SK-N-MC (cell line): Measurements from ENCODE around the gene SLC16A9.
"Not testable (repeated sequence)": the region's sequence is repeated elsewhere in the genome, so short reads cannot be mapped to it uniquely, and the experiment has no call there.

ENCODE experiments used
- DNase-seq: peaks from one replicate; pipeline ENCODE4 v3.0.0-alpha.2; 2011; ENCODE audit warnings: low read depth, low spot score
- H3K27ac ChIP-seq: fragments of 200-600 bp; sonication (generic); 2 replicates; pipeline ENCODE4 v1.5.1; 2016; ENCODE audit warnings: mixed run types
- H3K36me3 ChIP-seq: fragments of 200-600 bp; sonication (generic); 2 replicates; pipeline ENCODE4 v1.6.1; 2017; ENCODE audit warnings: antibody characterized with exemption, low read length, mixed read lengths; ENCODE audit not compliant: insufficient read depth
- H3K4me3 ChIP-seq: fragments of 200-600 bp; sonication (generic); 2 replicates; pipeline ENCODE4 v1.5.1; 2016
- H3K9ac ChIP-seq: fragments of 200-600 bp; sonication (generic); 2 replicates; pipeline ENCODE4 v1.8.0; 2017; ENCODE audit warnings: mixed run types, mixed read lengths; ENCODE audit not compliant: insufficient read length
- H3K9me3 ChIP-seq: fragments of 200-600 bp; sonication (generic); 2 replicates; pipeline ENCODE4 v1.6.1; 2017; ENCODE audit warnings: low read depth, mild to moderate bottlenecking, antibody characterized with exemption, low read length, moderate library complexity, mixed read lengths
- EZH2 ChIP-seq: fragments of 200-600 bp; sonication (generic); IDR thresholded peaks from one replicate; pipeline ENCODE4 v1.6.1; 2017; ENCODE audit warnings: antibody characterized with exemption
- FOXP2 ChIP-seq: optimal IDR thresholded peaks from 2 replicates; pipeline ENCODE3; 2011; ENCODE audit warnings: mild to moderate bottlenecking, moderate library complexity; ENCODE audit not compliant: insufficient read depth; ENCODE audit errors: extremely low read length, control extremely low read depth
- POLR2AphosphoS5 ChIP-seq: IDR thresholded peaks from 2 replicates; pipeline ENCODE4 v1.6.1; 2012; ENCODE audit warnings: mild to moderate bottlenecking, low read depth, low read length, borderline replicate concordance

The SLC16A9 gene

DNA sequence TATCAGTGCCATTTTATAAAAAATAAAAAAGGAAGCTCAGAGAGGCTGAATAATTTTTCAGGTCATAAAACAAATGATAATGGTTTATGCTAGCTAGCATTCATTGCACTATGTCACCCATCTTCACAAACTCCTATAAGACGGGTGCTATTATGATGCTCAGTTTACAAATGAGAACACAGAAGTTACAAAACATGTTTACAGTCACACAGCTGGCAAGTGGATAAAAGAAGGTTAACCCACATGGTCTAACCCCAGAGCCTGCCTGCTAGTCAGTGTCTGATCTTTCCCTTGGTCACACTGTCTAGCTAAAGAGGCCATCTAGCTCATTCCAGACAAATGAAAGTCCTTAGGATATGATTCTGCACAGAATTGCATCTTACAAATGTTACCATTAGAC is 39.4 kb downstream of the SLC16A9 start:
- Histone ChIP-seq H3K9me3 (no peaks in the 10 kb centered on the region), H3K9ac (no peak overlapping the region), H3K36me3 (no peaks in the 10 kb centered on the region), H3K27ac (no peak overlapping the region), H3K4me3 (no peak overlapping the region)
- no peak for DNase-seq
- no peak for TF ChIP-seq FOXP2
- TF ChIP-seq POLR2AphosphoS5: no peak
- TF ChIP-seq EZH2: no peak

DNA sequence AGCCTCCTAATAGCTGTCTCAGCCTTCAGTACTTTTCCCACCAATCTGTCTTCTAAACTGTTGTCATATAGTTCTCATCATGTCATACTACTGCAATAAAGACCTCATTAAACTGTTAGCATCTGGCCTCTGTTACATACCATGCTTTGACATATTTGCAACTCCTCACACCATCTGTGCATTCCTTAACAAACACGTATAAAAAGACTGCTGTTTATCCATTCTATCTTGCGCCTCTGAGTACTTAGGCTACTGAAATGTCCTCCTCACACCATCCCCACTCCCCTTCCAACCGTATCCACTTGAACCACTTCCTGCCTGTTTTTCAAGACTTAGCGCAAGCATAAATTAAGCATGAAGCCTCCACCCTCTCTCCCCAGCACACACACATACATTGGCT is 41.6 kb downstream of the SLC16A9 start:
- Histone ChIP-seq H3K4me3 (no peak overlapping the region), H3K36me3 (no peaks in the 10 kb centered on the region), H3K9ac (no peak overlapping the region), H3K9me3 (no peaks in the 10 kb centered on the region), H3K27ac (no peak overlapping the region)
- TF ChIP-seq FOXP2: no peak
- no peak for TF ChIP-seq POLR2AphosphoS5
- TF ChIP-seq EZH2: no peak
- DNase-seq: no peak

- Histone ChIP-seq H3K9ac (no peak overlapping the region), H3K9me3 (no peaks in the 10 kb centered on the region), H3K4me3 (no peak overlapping the region), H3K36me3 (no peaks in the 10 kb centered on the region), H3K27ac (no peak overlapping the region)
- TF ChIP-seq POLR2AphosphoS5 (no peak), FOXP2 (no peak)
- DNase-seq: no peak
These were observed 43.3 kb downstream of the SLC16A9 start for GRCh38 chr10:59666310-59666709.

DNA sequence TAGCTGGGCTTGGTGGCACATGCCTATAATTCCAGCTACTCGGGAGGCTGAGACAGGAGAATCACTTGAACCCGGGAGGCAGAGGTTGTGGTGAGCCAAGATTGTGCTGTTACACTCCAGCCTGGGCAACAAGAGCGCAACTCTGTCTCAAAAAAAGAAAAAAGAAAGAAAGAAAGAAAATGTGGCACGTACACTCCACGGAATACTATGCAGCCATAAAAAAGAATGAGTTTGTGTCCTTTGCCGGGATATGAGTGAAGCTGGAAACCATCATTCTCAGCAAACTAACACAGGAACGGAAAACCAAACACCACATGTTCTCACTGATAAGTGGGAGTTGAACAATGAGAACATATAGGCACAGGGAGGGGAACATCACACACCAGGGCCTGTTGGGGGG is 46.4 kb downstream of the SLC16A9 start:
- H3K36me3 ChIP-seq, H3K4me3 ChIP-seq, DNase-seq, H3K9ac ChIP-seq, H3K9me3 ChIP-seq, H3K27ac ChIP-seq: not testable (repeated sequence)

GRCh38 chr10:59657724-59658123 is 51.9 kb downstream of the SLC16A9 start:
- Histone ChIP-seq H3K4me3 (no peak overlapping the region), H3K27ac (no peak overlapping the region), H3K9ac (no peak overlapping the region), H3K36me3 (no peaks in the 10 kb centered on the region), H3K9me3 (no peaks in the 10 kb centered on the region)
- TF ChIP-seq EZH2: no peak
- no peak for TF ChIP-seq POLR2AphosphoS5
- no peak for TF ChIP-seq FOXP2
- no peak for DNase-seq

DNA sequence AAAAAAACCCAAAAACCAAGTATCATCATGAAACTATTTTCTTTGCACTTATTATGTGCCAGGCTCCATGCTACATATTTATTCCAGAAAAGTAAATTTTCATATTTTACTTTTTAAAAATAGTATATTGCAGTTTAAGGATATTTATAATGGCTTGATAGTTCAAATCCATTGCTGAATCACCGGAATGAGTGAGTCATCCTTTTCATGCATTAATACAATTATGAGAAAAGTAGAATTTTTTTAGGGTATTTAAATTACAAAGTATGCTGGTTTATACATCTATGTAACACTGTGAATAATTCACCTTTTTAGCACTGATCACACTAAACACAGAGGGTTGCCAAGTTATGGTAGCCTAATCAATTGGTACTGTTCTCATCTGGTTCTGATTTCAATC is 54.3 kb downstream of the SLC16A9 start:
- Histone ChIP-seq H3K9ac (no peak overlapping the region), H3K36me3 (no peaks in the 10 kb centered on the region), H3K27ac (no peak overlapping the region), H3K4me3 (no peak overlapping the region), H3K9me3 (no peaks in the 10 kb centered on the region)
- TF ChIP-seq EZH2: no peak
- TF ChIP-seq FOXP2: no peak
- TF ChIP-seq POLR2AphosphoS5: no peak
- DNase-seq: no peak

- no peaks in the 10 kb centered on the region for H3K36me3 ChIP-seq
- no peak overlapping the region for H3K4me3 ChIP-seq
- H3K9me3 ChIP-seq: no peaks in the 10 kb centered on the region
- no peak for DNase-seq
- H3K9ac ChIP-seq: no peak overlapping the region
- TF ChIP-seq FOXP2: no peak
- TF ChIP-seq EZH2: no peak
- TF ChIP-seq POLR2AphosphoS5: no peak
- no peak overlapping the region for H3K27ac ChIP-seq
These were observed 55.6 kb downstream of the SLC16A9 start for GRCh38 chr10:59654007-59654406.

GRCh38 chr10:59651902-59652301 is 57.7 kb downstream of the SLC16A9 start:
- TF ChIP-seq FOXP2 (no peak), EZH2 (no peak), POLR2AphosphoS5 (no peak)
- Histone ChIP-seq H3K9me3 (no peaks in the 10 kb centered on the region), H3K9ac (no peak overlapping the region), H3K27ac (no peak overlapping the region), H3K36me3 (no peaks in the 10 kb centered on the region), H3K4me3 (no peak overlapping the region)
- no peak for DNase-seq

- no peak for DNase-seq
- Histone ChIP-seq H3K4me3 (no peak overlapping the region), H3K27ac (no peak overlapping the region), H3K9me3 (no peaks in the 10 kb centered on the region), H3K9ac (no peak overlapping the region), H3K36me3 (no peaks in the 10 kb centered on the region)
- TF ChIP-seq FOXP2 (no peak), POLR2AphosphoS5 (no peak), EZH2 (no peak)
These were observed 59.9 kb downstream of the SLC16A9 start for GRCh38 chr10:59649606-59650346.
